Inflammatory macrophage treated with lipopolysaccharide for 1 hour (primary cell): Measurements from ENCODE around the gene RNASE3.
"Not testable (repeated sequence)": the region's sequence is repeated elsewhere in the genome, so short reads cannot be mapped to it uniquely, and the experiment has no call there.

Experiments
- DNase-seq, 2 donors: peaks; one replicate each; pipeline ENCODE4 v3.0.0-alpha.2; 2020 to 2022

Gene RNASE3

GRCh38 chr14:20891126-20891825, at the start of gene RNASE3:
TSS of gene RNASE3 (plus strand) at chr14:20891385. CDS start at chr14:20891687, 302 bp downstream.
- peak in 1 of 2 donors; percentile 30 for DNase-seq

GRCh38 chr14:20846560-20846959, 44.6 kb upstream of the RNASE3 start:
- DNase-seq: peak; percentile 39 to 40

- DNase-seq: peak; percentile 49 to 66
Measured at GRCh38 chr14:20848316-20848954, 42.8 kb upstream of the RNASE3 start.

- DNase-seq: no peak
Measured at GRCh38 chr14:20848955-20849570, 42.1 kb upstream of the RNASE3 start.

- no peak for DNase-seq
Measured at GRCh38 chr14:20853042-20853441, 38.1 kb upstream of the RNASE3 start.

GRCh38 chr14:20855652-20856291, 35.4 kb upstream of the RNASE3 start:
- DNase-seq: peak; percentile 70 to 87

- DNase-seq: no peak
Measured at GRCh38 chr14:20857207-20857606, 34.0 kb upstream of the RNASE3 start.

- peak; percentile 37 to 88 for DNase-seq
Measured at GRCh38 chr14:20857630-20858261, 33.4 kb upstream of the RNASE3 start.

- DNase-seq: no peak
Measured at GRCh38 chr14:20866194-20866593, 25.0 kb upstream of the RNASE3 start.

GRCh38 chr14:20866963-20867362, 24.2 kb upstream of the RNASE3 start:
- DNase-seq: peak in 1 of 2 donors; percentile 38

- peak; percentile 72 to 91 for DNase-seq
Measured at GRCh38 chr14:20873370-20874177, 17.6 kb upstream of the RNASE3 start.

- no peak for DNase-seq
Measured at GRCh38 chr14:20877016-20877415, 14.2 kb upstream of the RNASE3 start.

GRCh38 chr14:20878695-20879094, 12.5 kb upstream of the RNASE3 start:
- no peak for DNase-seq

- peak; percentile 52 to 70 for DNase-seq
Measured at GRCh38 chr14:20881229-20881628, 10.0 kb upstream of the RNASE3 start.

- not testable (repeated sequence) for DNase-seq
Measured at GRCh38 chr14:20882787-20883186, 8.4 kb upstream of the RNASE3 start.

- DNase-seq: peak in 1 of 2 donors; percentile 50
Measured at GRCh38 chr14:20888411-20888810, 2.8 kb upstream of the RNASE3 start.

GRCh38 chr14:20895322-20895721, 4.1 kb downstream of the RNASE3 start:
- not testable (repeated sequence) for DNase-seq

- no peak for DNase-seq
Measured at GRCh38 chr14:20904393-20905029, 13.3 kb downstream of the RNASE3 start.

- DNase-seq: peak; percentile 8 to 41
Measured at GRCh38 chr14:20905676-20906075, 14.5 kb downstream of the RNASE3 start.

GRCh38 chr14:20907214-20907613, 16.0 kb downstream of the RNASE3 start:
- DNase-seq: no peak

GRCh38 chr14:20910822-20911221, 19.6 kb downstream of the RNASE3 start:
- not testable (repeated sequence) for DNase-seq
